HepG2 (cell line): Measurements from ENCODE around the gene NDUFS7. TPM values are rescaled to one million over a fixed set of nuclear protein-coding genes. Genes with fewer than 3 reads are reported as not detected.

Experiments used
- CBX2 ChIP-seq, 2 experiments: fragments of 200-600 bp in 1 of 2; sonication (generic); formaldehyde crosslinking in 1 of 2; IDR thresholded peaks; 2 replicates each; pipeline versions ENCODE4 v1.7.0 to v1.8.1; 2018 to 2022; ENCODE audit warnings: low read depth in 2 of 2, low read length in 1 of 2, mild to moderate bottlenecking in 1 of 2, missing genetic modification reagents in 1 of 2
- CEBPB ChIP-seq: IDR thresholded peaks from 2 replicates; pipeline ENCODE4 v1.6.1; 2011; ENCODE audit warnings: low read depth, low read length, improper control_type of control experiment, borderline replicate concordance
- HNRNPL ChIP-seq: fragments of 200-400 bp; formaldehyde crosslinking; IDR thresholded peaks from 2 replicates; pipeline ENCODE4 v1.6.1; 2017; ENCODE audit warnings: mild to moderate bottlenecking, low read depth, low read length
- KLF9 ChIP-seq: IDR thresholded peaks from 2 replicates; pipeline ENCODE4 v1.6.1; 2016; ENCODE audit warnings: low read depth
- RARG ChIP-seq: sonication (generic); formaldehyde crosslinking; IDR thresholded peaks from 2 replicates; pipeline ENCODE4 v1.4.0; 2020; ENCODE audit warnings: low read depth, mild to moderate bottlenecking, missing genetic modification reagents
- SATB2 ChIP-seq: sonication (generic); formaldehyde crosslinking; IDR thresholded peaks from 2 replicates; pipeline ENCODE4 v1.5.0; 2020; ENCODE audit warnings: missing genetic modification reagents
- SOX5 ChIP-seq: IDR thresholded peaks from 2 replicates; pipeline ENCODE4 v1.6.1; 2016; ENCODE audit warnings: borderline replicate concordance
- ZNF282 ChIP-seq: fragments of 450-650 bp; IDR thresholded peaks from 2 replicates; pipeline ENCODE4 v1.6.1; 2018; ENCODE audit not compliant: partially characterized antibody
- ZNF598 ChIP-seq: sonication (generic); formaldehyde crosslinking; IDR thresholded peaks from 2 replicates; pipeline ENCODE4 v1.5.1; 2020; ENCODE audit warnings: mild to moderate bottlenecking, missing genetic modification reagents, borderline replicate concordance
- polyA plus RNA-seq, 8 experiments: library from polyadenylated mRNA; depleted of rRNA in 3 of 8; stranded (reverse) in 7 of 8; unstranded in 1 of 8; fragments of >200 nt; fragmentation: Illumina TruSeq in 4 of 8; extraction: Trizol in 4 of 8; gene quantifications; 2 replicates each; pipeline versions ENCODE4 v1.2.1 to v1.2.3, GENCODE V29; 2011 to 2016; ENCODE audit warnings: low read depth in 4 of 8, missing spikeins in 1 of 8, mixed read lengths in 1 of 8; ENCODE audit not compliant: insufficient read depth in 1 of 8
- total RNA-seq, 5 experiments: library from RNA; depleted of rRNA; stranded (reverse); fragments of >200 nt; fragmentation: Illumina TruSeq; extraction: Trizol; gene quantifications; 2 replicates each; pipeline ENCODE4 v1.2.3, GENCODE V29; 2016; ENCODE audit warnings: low read depth in 1 of 5
- TF ChIP-seq, protein P1 (sequence below): sonication (generic); formaldehyde crosslinking; IDR thresholded peaks from 2 replicates; pipeline ENCODE4 v1.4.0; 2020; ENCODE audit warnings: missing genetic modification reagents
- TF ChIP-seq, protein P2 (sequence below): sonication (generic); formaldehyde crosslinking; IDR thresholded peaks from 2 replicates; pipeline ENCODE4 v1.4.0; 2020; ENCODE audit warnings: mild to moderate bottlenecking, missing genetic modification reagents
- TF ChIP-seq, protein P3 (sequence below): sonication (generic); formaldehyde crosslinking; IDR thresholded peaks from 2 replicates; pipeline ENCODE4 v1.4.0; 2020; ENCODE audit warnings: missing genetic modification reagents, borderline replicate concordance
- TF ChIP-seq, protein P4 (sequence below): sonication (generic); formaldehyde crosslinking; conservative IDR thresholded peaks from 2 replicates; pipeline ENCODE4 v1.4.0; 2020; ENCODE audit warnings: missing genetic modification reagents

Gene NDUFS7
- total and polyA plus RNA-seq, 2 of the 13 experiments (the other 11 are each of a cell fraction or from before 2014, with no cell fraction given), result 34.3 to 66.9 TPM

DNA sequence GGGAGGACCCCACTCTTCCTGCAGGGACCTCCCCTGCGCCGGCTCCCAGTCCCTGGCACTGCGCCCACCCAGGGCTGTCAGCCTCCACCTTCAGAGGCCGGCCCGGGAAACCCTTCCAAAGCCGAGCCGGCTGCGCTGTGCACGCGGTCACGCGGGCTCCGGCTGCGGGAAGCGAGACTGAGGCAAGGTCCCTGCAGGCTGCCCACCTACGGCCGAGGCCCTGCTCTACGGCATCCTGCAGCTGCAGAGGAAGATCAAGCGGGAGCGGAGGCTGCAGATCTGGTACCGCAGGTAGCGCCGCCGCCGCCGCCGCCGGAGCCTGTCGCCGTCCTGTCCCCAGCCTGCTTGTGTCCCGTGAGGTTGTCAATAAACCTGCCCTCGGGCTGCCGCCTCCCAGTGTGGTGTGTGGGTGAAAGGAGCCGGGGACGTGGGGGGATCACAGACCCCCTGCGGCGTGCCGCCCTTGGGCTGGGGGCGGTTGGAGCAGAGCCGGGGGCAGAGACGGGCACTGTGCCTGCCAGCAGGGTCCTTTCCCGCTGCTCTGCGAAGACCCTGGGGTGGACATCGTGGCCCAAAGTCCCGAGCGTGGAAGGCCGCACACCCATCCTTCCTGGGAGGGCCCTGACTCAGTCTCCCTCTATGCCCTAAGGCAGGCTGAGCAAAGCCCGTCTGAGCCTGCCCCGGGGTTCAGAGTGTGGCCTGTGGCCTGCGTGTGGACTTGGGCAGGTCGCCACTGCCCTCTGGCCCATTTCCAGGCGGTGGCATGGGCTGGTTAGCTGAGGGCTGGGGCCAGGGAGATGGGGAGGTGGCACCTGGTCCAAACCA lies 11.7 kb downstream of the NDUFS7 start (continued):
- TF ChIP-seq, protein P1, sequence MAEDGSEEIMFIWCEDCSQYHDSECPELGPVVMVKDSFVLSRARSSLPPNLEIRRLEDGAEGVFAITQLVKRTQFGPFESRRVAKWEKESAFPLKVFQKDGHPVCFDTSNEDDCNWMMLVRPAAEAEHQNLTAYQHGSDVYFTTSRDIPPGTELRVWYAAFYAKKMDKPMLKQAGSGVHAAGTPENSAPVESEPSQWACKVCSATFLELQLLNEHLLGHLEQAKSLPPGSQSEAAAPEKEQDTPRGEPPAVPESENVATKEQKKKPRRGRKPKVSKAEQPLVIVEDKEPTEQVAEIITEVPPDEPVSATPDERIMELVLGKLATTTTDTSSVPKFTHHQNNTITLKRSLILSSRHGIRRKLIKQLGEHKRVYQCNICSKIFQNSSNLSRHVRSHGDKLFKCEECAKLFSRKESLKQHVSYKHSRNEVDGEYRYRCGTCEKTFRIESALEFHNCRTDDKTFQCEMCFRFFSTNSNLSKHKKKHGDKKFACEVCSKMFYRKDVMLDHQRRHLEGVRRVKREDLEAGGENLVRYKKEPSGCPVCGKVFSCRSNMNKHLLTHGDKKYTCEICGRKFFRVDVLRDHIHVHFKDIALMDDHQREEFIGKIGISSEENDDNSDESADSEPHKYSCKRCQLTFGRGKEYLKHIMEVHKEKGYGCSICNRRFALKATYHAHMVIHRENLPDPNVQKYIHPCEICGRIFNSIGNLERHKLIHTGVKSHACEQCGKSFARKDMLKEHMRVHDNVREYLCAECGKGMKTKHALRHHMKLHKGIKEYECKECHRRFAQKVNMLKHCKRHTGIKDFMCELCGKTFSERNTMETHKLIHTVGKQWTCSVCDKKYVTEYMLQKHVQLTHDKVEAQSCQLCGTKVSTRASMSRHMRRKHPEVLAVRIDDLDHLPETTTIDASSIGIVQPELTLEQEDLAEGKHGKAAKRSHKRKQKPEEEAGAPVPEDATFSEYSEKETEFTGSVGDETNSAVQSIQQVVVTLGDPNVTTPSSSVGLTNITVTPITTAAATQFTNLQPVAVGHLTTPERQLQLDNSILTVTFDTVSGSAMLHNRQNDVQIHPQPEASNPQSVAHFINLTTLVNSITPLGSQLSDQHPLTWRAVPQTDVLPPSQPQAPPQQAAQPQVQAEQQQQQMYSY (CRISPR knock-in tag), result no peak
- TF ChIP-seq CBX2 (IDR thresholded peaks at IDR 0.05; ENCODE audit: low read depth, low read length) (no peak), CBX2 (CRISPR knock-in tag; IDR thresholded peaks at IDR 0.05; ENCODE audit: low read depth) (no peak), SATB2 (no peak), RARG (CRISPR knock-in tag) (no peak), SOX5 (CRISPR knock-in tag) (no peak), HNRNPL (0 out of 2 replicates have a peak, but pooled peaks have one; percentile 86), ZNF282 (no peak), KLF9 (CRISPR knock-in tag) (no peak), ZNF598 (0 out of 2 replicates have a peak, but pooled peaks have one; percentile 19), CEBPB (no peak)
- TF ChIP-seq, protein P2, sequence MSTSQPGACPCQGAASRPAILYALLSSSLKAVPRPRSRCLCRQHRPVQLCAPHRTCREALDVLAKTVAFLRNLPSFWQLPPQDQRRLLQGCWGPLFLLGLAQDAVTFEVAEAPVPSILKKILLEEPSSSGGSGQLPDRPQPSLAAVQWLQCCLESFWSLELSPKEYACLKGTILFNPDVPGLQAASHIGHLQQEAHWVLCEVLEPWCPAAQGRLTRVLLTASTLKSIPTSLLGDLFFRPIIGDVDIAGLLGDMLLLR (CRISPR knock-in tag), result no peak
- TF ChIP-seq, protein P3, sequence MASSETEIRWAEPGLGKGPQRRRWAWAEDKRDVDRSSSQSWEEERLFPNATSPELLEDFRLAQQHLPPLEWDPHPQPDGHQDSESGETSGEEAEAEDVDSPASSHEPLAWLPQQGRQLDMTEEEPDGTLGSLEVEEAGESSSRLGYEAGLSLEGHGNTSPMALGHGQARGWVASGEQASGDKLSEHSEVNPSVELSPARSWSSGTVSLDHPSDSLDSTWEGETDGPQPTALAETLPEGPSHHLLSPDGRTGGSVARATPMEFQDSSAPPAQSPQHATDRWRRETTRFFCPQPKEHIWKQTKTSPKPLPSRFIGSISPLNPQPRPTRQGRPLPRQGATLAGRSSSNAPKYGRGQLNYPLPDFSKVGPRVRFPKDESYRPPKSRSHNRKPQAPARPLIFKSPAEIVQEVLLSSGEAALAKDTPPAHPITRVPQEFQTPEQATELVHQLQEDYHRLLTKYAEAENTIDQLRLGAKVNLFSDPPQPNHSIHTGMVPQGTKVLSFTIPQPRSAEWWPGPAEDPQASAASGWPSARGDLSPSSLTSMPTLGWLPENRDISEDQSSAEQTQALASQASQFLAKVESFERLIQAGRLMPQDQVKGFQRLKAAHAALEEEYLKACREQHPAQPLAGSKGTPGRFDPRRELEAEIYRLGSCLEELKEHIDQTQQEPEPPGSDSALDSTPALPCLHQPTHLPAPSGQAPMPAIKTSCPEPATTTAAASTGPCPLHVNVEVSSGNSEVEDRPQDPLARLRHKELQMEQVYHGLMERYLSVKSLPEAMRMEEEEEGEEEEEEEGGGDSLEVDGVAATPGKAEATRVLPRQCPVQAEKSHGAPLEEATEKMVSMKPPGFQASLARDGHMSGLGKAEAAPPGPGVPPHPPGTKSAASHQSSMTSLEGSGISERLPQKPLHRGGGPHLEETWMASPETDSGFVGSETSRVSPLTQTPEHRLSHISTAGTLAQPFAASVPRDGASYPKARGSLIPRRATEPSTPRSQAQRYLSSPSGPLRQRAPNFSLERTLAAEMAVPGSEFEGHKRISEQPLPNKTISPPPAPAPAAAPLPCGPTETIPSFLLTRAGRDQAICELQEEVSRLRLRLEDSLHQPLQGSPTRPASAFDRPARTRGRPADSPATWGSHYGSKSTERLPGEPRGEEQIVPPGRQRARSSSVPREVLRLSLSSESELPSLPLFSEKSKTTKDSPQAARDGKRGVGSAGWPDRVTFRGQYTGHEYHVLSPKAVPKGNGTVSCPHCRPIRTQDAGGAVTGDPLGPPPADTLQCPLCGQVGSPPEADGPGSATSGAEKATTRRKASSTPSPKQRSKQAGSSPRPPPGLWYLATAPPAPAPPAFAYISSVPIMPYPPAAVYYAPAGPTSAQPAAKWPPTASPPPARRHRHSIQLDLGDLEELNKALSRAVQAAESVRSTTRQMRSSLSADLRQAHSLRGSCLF (CRISPR knock-in tag), result no peak
- TF ChIP-seq, protein P4, sequence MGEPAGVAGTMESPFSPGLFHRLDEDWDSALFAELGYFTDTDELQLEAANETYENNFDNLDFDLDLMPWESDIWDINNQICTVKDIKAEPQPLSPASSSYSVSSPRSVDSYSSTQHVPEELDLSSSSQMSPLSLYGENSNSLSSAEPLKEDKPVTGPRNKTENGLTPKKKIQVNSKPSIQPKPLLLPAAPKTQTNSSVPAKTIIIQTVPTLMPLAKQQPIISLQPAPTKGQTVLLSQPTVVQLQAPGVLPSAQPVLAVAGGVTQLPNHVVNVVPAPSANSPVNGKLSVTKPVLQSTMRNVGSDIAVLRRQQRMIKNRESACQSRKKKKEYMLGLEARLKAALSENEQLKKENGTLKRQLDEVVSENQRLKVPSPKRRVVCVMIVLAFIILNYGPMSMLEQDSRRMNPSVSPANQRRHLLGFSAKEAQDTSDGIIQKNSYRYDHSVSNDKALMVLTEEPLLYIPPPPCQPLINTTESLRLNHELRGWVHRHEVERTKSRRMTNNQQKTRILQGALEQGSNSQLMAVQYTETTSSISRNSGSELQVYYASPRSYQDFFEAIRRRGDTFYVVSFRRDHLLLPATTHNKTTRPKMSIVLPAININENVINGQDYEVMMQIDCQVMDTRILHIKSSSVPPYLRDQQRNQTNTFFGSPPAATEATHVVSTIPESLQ, result no peak
